GM21528 (cell line): Measurements from ENCODE around the gene RPF1.
A peak's percentile ranks its signal among the peaks of the same experiment; 100 is the strongest.
"Not testable (repeated sequence)": the region's sequence is repeated elsewhere in the genome, so short reads cannot be mapped to it uniquely, and the experiment has no call there.

ENCODE experiments used
- ATAC-seq: cut with Tn5 transposase; IDR thresholded peaks from one replicate; pipeline ENCODE4 v1.9.1; 2021; ENCODE audit warnings: mild to moderate bottlenecking, moderate library complexity; ENCODE audit not compliant: unreplicated experiment, low FRiP score

RPF1 gene

GRCh38 chr1:84489766-84490165 lies 10.7 kb downstream of the RPF1 start:
- ATAC-seq: no peak

DNA sequence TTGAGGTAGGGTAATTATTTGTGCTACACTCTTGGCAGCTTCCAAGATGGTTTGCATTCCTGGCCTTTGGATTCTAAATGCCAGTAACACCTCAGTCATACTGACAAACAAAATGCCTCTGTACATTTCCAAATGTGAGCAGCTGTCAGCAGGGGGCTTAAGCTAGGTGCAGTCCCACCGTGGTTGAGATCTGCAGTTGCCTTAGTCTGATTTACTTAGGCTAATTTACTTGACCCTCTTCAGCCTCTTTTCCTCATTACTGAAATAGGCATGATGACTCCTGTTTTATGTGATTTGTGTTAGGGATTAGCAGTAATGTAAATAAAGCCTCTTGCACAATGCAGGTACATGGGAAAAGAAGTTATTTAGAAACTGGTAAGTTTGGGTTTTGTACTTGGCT lies 13.7 kb downstream of the RPF1 start:
- no peak for ATAC-seq

- ATAC-seq: no peak
Observed at GRCh38 chr1:84493747-84494146, 14.7 kb downstream of the RPF1 start.

- ATAC-seq: no peak
Observed at GRCh38 chr1:84496498-84496897, 17.4 kb downstream of the RPF1 start.

- no peak for ATAC-seq
Observed at GRCh38 chr1:84497631-84498275, 18.7 kb downstream of the RPF1 start.

GRCh38 chr1:84502927-84503326 lies 23.9 kb downstream of the RPF1 start:
- no peak for ATAC-seq

DNA sequence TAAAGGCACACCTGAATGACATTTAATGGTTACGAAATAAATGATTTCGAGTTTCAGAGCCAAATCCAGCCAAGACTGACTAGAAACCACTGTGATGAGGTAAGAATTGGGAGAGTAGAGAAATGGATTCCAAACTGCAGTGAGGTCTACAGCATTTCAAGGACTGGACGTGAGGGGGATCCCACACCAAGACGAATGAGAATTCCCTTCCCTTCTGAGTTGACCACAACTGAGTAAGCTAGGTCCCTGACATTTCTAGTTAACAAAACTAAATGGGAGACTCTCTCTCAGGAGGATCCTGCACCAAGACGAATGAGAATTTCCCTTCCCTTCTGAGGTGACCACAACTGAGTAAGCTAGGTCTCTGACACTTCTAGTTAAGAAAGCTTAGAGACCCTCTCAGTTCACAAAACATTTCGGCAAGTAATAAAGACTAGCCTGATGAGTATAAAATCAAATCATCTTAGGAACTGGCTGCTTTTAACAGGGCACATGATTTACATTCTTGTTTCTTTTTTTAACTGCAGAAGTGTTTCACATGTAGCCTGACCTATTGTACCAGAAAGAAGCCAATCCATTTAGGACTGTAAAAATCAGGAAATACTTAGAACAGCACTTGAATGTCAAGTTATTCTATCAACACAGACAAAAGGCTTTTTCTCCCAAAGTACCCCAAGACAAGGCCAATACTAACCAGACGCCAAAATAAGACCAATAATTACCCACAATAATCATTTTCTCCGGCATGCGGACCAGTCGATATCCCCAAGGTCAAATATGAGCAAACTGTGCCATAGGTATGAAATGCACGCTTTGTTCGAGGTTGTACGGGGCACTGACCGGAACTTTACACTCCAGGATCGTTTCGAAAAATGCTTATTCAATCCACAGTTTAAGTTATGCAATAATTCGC lies 25.8 kb downstream of the RPF1 start:
- ATAC-seq: no peak

DNA sequence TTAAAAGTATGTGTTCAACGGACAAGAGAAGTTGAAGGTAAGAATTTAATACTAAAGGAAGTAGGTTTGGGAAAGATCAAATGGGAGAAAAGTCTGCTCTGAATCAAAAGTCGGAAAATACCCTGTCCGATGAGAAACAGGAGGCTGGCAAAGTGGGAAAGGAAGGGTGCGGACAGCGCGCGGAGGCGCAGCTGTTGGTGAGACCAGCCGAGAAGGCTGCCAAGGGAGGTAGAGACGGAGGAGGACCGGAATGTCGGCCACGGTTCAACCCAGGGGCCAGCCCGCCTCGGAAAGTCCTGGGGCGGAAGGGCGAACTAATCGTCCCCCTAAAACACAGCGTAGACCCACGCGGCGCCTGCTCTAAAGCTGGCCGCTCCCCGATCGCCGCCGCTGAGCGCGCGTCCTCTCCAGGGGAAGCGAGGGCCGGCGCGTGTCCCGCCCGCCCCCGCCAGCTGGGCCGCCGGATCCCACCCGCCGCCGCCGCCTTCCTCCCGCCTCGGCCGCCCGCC lies 26.5 kb downstream of the RPF1 start:
- peak; percentile 40 for ATAC-seq

DNA sequence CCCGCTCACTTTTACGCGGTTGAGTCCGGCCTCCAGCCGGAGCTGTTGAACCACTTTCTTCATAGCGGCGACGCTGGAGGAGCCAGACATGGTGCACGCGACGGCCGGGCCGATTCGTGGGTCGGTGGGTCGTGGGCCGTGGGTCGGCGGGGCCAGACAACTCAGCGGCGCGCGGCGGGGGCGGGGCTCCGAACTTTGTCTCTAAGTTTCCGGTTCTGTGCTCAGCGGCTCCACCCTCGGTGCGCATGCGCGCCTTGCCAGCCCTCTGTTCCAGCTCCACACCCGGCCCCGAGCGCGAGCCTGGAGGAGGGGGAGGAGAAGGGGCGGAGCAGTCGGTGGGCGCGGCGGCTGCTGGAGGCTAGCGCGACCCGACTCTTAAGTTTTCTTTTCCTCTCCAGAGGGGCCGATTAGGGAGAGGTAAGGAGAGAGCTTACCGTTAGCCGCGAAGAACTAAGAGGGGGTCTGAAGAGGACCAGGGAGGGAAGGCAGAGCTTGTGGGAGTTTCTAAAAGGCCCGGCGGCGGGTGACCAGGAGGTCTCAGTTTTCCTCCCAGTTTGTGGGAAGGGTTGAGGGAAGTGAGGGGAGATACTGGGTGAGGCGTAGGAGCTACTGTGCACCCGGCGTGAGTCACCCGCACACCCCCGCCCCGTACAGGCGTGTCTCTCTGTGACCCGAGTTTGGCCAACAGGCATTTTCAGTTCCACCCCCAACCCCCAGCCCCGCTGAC lies 27.1 kb downstream of the RPF1 start, which contains the start of the genes GNG5 and SPATA1:
Gene GNG5, minus strand, starts transcription at position 580 of the 727 bp plus-strand sequence. Its CDS starts 490 bp downstream, at position 90.
Gene SPATA1, plus strand, starts transcription at position 385 of the 727 bp plus-strand sequence. CDS start 9,974 bp downstream, outside the sequence.
- ATAC-seq: peak; percentile 87

- ATAC-seq: no peak
Observed at GRCh38 chr1:84506729-84507453, 27.8 kb downstream of the RPF1 start.

DNA sequence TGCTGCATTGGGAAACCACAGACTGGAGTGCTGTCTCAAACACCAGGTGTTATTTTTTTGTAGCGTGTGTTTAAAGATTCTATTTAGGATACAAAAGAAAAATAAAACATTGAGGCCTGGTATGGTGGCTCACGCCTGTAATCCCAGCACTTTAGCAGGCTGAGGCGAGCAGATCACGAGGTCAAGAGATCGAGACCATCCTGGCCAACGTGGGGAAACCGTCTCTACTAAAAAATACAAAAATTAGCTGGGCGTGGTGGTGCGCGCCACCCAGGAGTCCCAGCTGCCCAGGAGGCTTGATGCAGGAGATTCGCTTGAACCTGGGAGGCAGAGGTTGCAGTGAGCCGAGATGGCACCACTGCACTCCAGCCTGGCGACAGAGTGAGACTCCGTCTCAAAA lies 28.8 kb downstream of the RPF1 start:
- ATAC-seq: not testable (repeated sequence)

GRCh38 chr1:84508510-84508909 lies 29.4 kb downstream of the RPF1 start:
- no peak for ATAC-seq

- ATAC-seq: no peak
Observed at GRCh38 chr1:84509029-84509428, 30.0 kb downstream of the RPF1 start.

GRCh38 chr1:84510165-84510564 lies 31.1 kb downstream of the RPF1 start:
- no peak for ATAC-seq

DNA sequence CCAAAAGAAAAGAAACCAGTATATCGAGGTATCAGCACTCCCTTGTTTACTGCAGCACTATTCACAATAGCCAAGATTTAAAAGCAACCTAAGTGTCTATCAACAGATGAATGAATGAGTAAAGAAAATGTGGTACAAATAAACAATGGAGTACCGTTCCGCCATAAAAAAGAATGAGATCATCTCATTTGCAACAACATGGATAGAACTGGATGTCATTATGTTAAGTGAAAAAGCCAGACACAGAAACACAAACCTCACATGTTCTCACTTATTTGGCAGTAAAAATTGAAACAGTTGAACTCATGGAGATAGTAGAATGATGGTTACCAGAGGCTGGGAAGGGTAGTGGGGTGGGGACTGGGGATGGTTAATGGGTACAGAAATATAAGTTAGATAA lies 31.6 kb downstream of the RPF1 start:
- ATAC-seq: no peak

DNA sequence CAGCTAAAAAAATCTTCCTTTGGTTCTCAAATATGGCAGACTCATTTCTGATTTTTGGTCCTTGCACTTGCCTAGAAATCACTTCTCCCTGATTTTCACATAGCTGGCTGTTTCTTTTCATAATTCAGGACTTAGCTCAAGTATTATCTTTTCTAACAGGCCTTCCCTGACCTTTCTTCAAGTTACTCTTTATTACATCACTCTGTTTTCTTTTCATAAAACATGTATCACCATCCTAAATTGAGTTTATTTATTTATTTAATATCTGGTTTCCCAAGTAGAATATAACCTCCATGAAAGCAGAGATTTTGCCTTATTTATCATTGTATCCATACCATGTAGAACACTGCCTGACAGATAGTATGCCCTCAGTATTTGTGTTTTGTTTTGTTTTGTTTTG lies 45.5 kb downstream of the RPF1 start:
- no peak for ATAC-seq

DNA sequence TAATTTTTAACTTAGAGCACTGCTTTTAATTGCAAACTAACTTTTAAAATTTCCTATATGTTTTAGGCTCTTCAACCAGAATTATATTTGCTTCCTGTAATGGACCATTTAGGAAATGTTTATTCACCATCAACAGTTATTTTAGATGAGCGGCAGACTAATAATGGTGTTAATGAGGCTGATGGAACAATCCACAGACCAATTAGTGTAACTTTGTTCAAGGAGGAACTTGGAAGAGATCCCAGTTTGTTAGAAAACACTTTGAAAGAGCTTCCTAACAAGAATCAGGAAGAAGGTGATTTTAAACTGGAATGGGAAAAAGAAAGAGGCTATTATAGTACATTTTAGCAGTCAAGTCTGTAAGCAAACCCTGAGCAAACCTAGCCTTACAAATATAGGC lies 46.7 kb downstream of the RPF1 start:
- ATAC-seq: no peak

- ATAC-seq: no peak
Observed at GRCh38 chr1:84538599-84538998, 59.5 kb downstream of the RPF1 start.

DNA sequence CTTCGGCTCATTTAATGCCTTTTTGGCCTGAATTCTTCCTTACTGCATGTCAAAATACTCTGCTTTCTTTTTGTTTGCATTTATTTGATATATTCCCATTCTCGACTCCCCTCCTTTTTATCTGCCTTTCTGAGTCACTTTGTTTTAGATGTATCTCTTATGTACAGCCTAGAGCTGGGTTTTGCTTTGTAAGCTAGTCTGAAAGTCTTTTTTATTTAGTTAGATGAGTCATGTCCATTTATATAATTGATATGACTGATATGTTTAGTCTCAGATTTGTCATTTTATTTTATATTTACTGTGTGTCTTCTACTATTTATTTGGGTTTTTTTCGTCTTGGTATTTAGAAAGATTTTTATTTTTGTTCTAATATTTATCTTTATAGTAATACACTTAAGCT lies 60.9 kb downstream of the RPF1 start:
- no peak for ATAC-seq

- no peak for ATAC-seq
Observed at GRCh38 chr1:84540759-84541158, 61.7 kb downstream of the RPF1 start.
